GM23338 (cell line): ENCODE data around the gene UMOD. TPM values are rescaled to one million over a fixed set of nuclear protein-coding genes. Genes with fewer than 3 reads are reported as not detected.

Source experiments
- ATAC-seq: fragments of 200-7000 bp; cut with Tn5 transposase; 3 replicates; pipeline ENCODE4 v1.9.1; 2020
- DNase-seq: peaks from one replicate; pipeline ENCODE4 v3.0.0-alpha.2; 2015; ENCODE audit warnings: low spot score
- H2AFZ ChIP-seq: fragments of 200-600 bp; sonication (generic); 2 replicates; pipeline ENCODE4 v1.8.0; 2016; ENCODE audit warnings: antibody characterized with exemption, mild to moderate bottlenecking, moderate library complexity
- H3F3A ChIP-seq: fragments of 200-600 bp; sonication (generic); replicated peaks from 2 replicates; pipeline ENCODE4 v1.8.0; 2017; ENCODE audit warnings: antibody characterized with exemption, mixed run types, low read depth
- H3K27ac ChIP-seq: fragments of 200-600 bp; sonication (generic); 2 replicates; pipeline ENCODE4 v1.6.1; 2016; ENCODE audit warnings: low read depth
- H3K27me3 ChIP-seq: fragments of 200-600 bp; sonication (generic); 2 replicates; pipeline ENCODE4 v1.8.0; 2016; ENCODE audit warnings: mild to moderate bottlenecking, mixed run types, moderate library complexity; ENCODE audit not compliant: insufficient read depth
- H3K36me3 ChIP-seq: fragments of 200-600 bp; sonication (generic); 2 replicates; pipeline ENCODE4 v1.8.0; 2016; ENCODE audit warnings: mild to moderate bottlenecking; ENCODE audit not compliant: insufficient read depth
- H3K4me1 ChIP-seq: fragments of 200-600 bp; sonication (generic); 2 replicates; pipeline ENCODE4 v1.8.0; 2016; ENCODE audit warnings: mild to moderate bottlenecking, moderate library complexity; ENCODE audit not compliant: insufficient read depth
- H3K4me2 ChIP-seq: fragments of 200-600 bp; sonication (generic); 2 replicates; pipeline ENCODE4 v1.7.1; 2017; ENCODE audit warnings: mixed run types
- H3K4me3 ChIP-seq: fragments of 200-600 bp; sonication (generic); 2 replicates; pipeline ENCODE4 v1.6.1; 2016; ENCODE audit warnings: mixed run types
- H3K79me2 ChIP-seq: fragments of 200-600 bp; sonication (generic); replicated peaks from 2 replicates; pipeline ENCODE4 v1.8.0; 2017; ENCODE audit warnings: mild to moderate bottlenecking; ENCODE audit not compliant: insufficient read depth
- H3K9me2 ChIP-seq: fragments of 200-600 bp; sonication (generic); 2 replicates; pipeline ENCODE4 v1.8.0; 2017; ENCODE audit not compliant: insufficient read depth
- H4K20me1 ChIP-seq: fragments of 200-600 bp; sonication (generic); replicated peaks from 2 replicates; pipeline ENCODE4 v1.8.0; 2017; ENCODE audit warnings: mild to moderate bottlenecking; ENCODE audit not compliant: insufficient read depth
- H3K27ac Mint-ChIP-seq: 2 replicates; pipeline ENCODE4 v1.8.0; 2020; ENCODE audit warnings: inconsistent platforms, mild to moderate bottlenecking, moderate library complexity, mixed read lengths
- H3K27me3 Mint-ChIP-seq: 3 replicates; pipeline ENCODE4 v1.8.0; 2022; ENCODE audit warnings: low read depth, mild to moderate bottlenecking, moderate library complexity, mixed read lengths, inconsistent platforms; ENCODE audit not compliant: insufficient read depth, poor library complexity
- H3K36me3 Mint-ChIP-seq: 3 replicates; pipeline ENCODE4 v1.8.0; 2021; ENCODE audit warnings: low read depth, mild to moderate bottlenecking, inconsistent platforms, moderate library complexity, mixed read lengths
- H3K4me1 Mint-ChIP-seq: 3 replicates; pipeline ENCODE4 v1.8.0; 2020; ENCODE audit warnings: mild to moderate bottlenecking, inconsistent platforms, mixed read lengths
- H3K4me3 Mint-ChIP-seq: 3 replicates; pipeline ENCODE4 v1.8.0; 2021; ENCODE audit warnings: moderate library complexity, mild to moderate bottlenecking, inconsistent platforms, mixed read lengths
- H3K9me3 Mint-ChIP-seq: 3 replicates; pipeline ENCODE4 v1.8.0; 2020; ENCODE audit warnings: moderate library complexity, mild to moderate bottlenecking, inconsistent platforms, mixed read lengths
- CTCF ChIP-seq, 2 experiments: fragments of 200-600 bp in 1 of 2; sonication (generic) in 1 of 2; conservative IDR thresholded peaks; 2 replicates each; pipeline versions ENCODE4 v1.5.1 to v1.6.1; 2016 to 2017; ENCODE audit warnings: antibody characterized with exemption in 2 of 2, low read depth in 2 of 2, mild to moderate bottlenecking in 2 of 2, moderate library complexity in 1 of 2
- ETS1 ChIP-seq: IDR thresholded peaks from 2 replicates; pipeline ENCODE4 v1.6.1; 2016; ENCODE audit warnings: antibody characterized with exemption
- EZH2 ChIP-seq: fragments of 200-600 bp; sonication (generic); IDR thresholded peaks from one replicate; pipeline ENCODE4 v1.8.0; 2017; ENCODE audit warnings: antibody characterized with exemption, mild to moderate bottlenecking, low read depth; ENCODE audit not compliant: unreplicated experiment
- EZH2phosphoT487 ChIP-seq: fragments of 200-600 bp; sonication (generic); IDR thresholded peaks from one replicate; pipeline ENCODE4 v1.8.1; 2018; ENCODE audit warnings: antibody characterized with exemption; ENCODE audit not compliant: unreplicated experiment
- REST ChIP-seq: IDR thresholded peaks from one replicate; pipeline ENCODE4 v1.6.1; 2018; ENCODE audit warnings: antibody characterized with exemption; ENCODE audit not compliant: unreplicated experiment
- ZNF331 ChIP-seq: fragments of 250-450 bp; sonication (Bioruptor Pico); IDR thresholded peaks from 2 replicates; pipeline ENCODE4 v1.5.0; 2020; ENCODE audit warnings: low read depth, mild to moderate bottlenecking, moderate library complexity
- ZNF462 ChIP-seq: fragments of 250-450 bp; sonication (Bioruptor Pico); IDR thresholded peaks from 2 replicates; pipeline ENCODE4 v1.5.0; 2020; ENCODE audit warnings: mild to moderate bottlenecking, moderate library complexity
- polyA plus RNA-seq: library from polyadenylated mRNA; unstranded; fragments of >200 nt; fragmentation: Nextera tagmentation; extraction: Ambion mirVana; gene quantifications from 2 replicates; pipeline ENCODE4 v1.2.1, GENCODE V29; 2016
- total RNA-seq: library from RNA; depleted of rRNA; stranded (reverse); fragments of >200 nt; shearing (Covaris generic); gene quantifications from 2 replicates; pipeline ENCODE4 v1.2.3, GENCODE V29; 2014

UMOD gene
- total and polyA plus RNA-seq, 2 experiments from 2014 or later: not detected

- no peaks in the 10 kb centered on the region for H3K36me3 ChIP-seq
- no peaks in the 10 kb centered on the region for H3F3A ChIP-seq
- no peak for ATAC-seq
- H3K9me2 ChIP-seq: peaks cover 18% of the 10 kb centered on the region; the same call in 1 of the 2 replicates
- no peaks in the 10 kb centered on the region for H3K36me3 Mint-ChIP-seq
- H3K4me3 Mint-ChIP-seq: no peak overlapping the region
- H3K27ac ChIP-seq: no peak overlapping the region
- no peaks in the 10 kb centered on the region for H4K20me1 ChIP-seq
- peaks cover 5% of the 10 kb centered on the region; the same call in 2 of the 3 replicates for H3K4me1 Mint-ChIP-seq
- no peaks in the 10 kb centered on the region for H3K9me3 Mint-ChIP-seq
- no peak overlapping the region for H3K4me3 ChIP-seq
- no peak for DNase-seq
- H3K4me2 ChIP-seq: no peak overlapping the region
- H3K4me1 ChIP-seq: no peaks in the 10 kb centered on the region
- H3K27ac Mint-ChIP-seq: no peak overlapping the region
- H3K79me2 ChIP-seq: no peaks in the 10 kb centered on the region
- no peaks in the 10 kb centered on the region for H3K27me3 ChIP-seq
- H3K27me3 Mint-ChIP-seq: no peaks in the 10 kb centered on the region
- no peak overlapping the region for H2AFZ ChIP-seq
- TF ChIP-seq EZH2phosphoT487 (no peak), REST (no peak)
Measured at GRCh38 chr16:20393801-20394577, 41.5 kb upstream of the UMOD start.

GRCh38 chr16:20391045-20391444, 38.5 kb upstream of the UMOD start:
- Mint-ChIP-seq H3K4me1 (peaks cover 9% of the 10 kb centered on the region; the same call in 2 of the 3 replicates), H3K9me3 (no peaks in the 10 kb centered on the region), H3K27ac (no peak overlapping the region), H3K4me3 (no peak overlapping the region), H3K36me3 (no peaks in the 10 kb centered on the region), H3K27me3 (no peaks in the 10 kb centered on the region)
- Histone ChIP-seq H3K27ac (no peak overlapping the region), H3K4me2 (no peak overlapping the region), H3K9me2 (peaks cover 15% of the 10 kb centered on the region; the same call in 1 of the 2 replicates), H3K27me3 (no peaks in the 10 kb centered on the region), H4K20me1 (no peaks in the 10 kb centered on the region), H3K79me2 (no peaks in the 10 kb centered on the region), H3K4me3 (no peak overlapping the region), H3K4me1 (peaks cover 2% of the 10 kb centered on the region; the same call in 1 of the 2 replicates), H2AFZ (no peak overlapping the region), H3K36me3 (no peaks in the 10 kb centered on the region), H3F3A (no peaks in the 10 kb centered on the region)
- ATAC-seq (no peak), DNase-seq (no peak)
- TF ChIP-seq ZNF331: no peak
- TF ChIP-seq ZNF462 (CRISPR knock-in tag): no peak
- no peak for TF ChIP-seq EZH2
- TF ChIP-seq CTCF (conservative IDR thresholded peaks at IDR 0.05; ENCODE audit: low read depth in 2 of 2): no peak
- TF ChIP-seq EZH2phosphoT487: no peak
- TF ChIP-seq ETS1: no peak
